ENCODE measurements around the gene MED23. TPM values are rescaled to one million over a fixed set of nuclear protein-coding genes. Genes with fewer than 3 reads are reported as not detected.

MED23 gene, protein sequence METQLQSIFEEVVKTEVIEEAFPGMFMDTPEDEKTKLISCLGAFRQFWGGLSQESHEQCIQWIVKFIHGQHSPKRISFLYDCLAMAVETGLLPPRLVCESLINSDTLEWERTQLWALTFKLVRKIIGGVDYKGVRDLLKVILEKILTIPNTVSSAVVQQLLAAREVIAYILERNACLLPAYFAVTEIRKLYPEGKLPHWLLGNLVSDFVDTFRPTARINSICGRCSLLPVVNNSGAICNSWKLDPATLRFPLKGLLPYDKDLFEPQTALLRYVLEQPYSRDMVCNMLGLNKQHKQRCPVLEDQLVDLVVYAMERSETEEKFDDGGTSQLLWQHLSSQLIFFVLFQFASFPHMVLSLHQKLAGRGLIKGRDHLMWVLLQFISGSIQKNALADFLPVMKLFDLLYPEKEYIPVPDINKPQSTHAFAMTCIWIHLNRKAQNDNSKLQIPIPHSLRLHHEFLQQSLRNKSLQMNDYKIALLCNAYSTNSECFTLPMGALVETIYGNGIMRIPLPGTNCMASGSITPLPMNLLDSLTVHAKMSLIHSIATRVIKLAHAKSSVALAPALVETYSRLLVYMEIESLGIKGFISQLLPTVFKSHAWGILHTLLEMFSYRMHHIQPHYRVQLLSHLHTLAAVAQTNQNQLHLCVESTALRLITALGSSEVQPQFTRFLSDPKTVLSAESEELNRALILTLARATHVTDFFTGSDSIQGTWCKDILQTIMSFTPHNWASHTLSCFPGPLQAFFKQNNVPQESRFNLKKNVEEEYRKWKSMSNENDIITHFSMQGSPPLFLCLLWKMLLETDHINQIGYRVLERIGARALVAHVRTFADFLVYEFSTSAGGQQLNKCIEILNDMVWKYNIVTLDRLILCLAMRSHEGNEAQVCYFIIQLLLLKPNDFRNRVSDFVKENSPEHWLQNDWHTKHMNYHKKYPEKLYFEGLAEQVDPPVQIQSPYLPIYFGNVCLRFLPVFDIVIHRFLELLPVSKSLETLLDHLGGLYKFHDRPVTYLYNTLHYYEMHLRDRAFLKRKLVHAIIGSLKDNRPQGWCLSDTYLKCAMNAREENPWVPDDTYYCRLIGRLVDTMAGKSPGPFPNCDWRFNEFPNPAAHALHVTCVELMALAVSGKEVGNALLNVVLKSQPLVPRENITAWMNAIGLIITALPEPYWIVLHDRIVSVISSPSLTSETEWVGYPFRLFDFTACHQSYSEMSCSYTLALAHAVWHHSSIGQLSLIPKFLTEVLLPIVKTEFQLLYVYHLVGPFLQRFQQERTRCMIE (N-terminal part only)
- 11.4 and 17.6 TPM in 2 replicates for total RNA-seq

GRCh38 chr6:131627724-131628682, at the start of gene MED23:
Gene MED23, minus strand, starts transcription at chr6:131628242. Its CDS starts 193 bp downstream, at chr6:131628049.

DNA sequence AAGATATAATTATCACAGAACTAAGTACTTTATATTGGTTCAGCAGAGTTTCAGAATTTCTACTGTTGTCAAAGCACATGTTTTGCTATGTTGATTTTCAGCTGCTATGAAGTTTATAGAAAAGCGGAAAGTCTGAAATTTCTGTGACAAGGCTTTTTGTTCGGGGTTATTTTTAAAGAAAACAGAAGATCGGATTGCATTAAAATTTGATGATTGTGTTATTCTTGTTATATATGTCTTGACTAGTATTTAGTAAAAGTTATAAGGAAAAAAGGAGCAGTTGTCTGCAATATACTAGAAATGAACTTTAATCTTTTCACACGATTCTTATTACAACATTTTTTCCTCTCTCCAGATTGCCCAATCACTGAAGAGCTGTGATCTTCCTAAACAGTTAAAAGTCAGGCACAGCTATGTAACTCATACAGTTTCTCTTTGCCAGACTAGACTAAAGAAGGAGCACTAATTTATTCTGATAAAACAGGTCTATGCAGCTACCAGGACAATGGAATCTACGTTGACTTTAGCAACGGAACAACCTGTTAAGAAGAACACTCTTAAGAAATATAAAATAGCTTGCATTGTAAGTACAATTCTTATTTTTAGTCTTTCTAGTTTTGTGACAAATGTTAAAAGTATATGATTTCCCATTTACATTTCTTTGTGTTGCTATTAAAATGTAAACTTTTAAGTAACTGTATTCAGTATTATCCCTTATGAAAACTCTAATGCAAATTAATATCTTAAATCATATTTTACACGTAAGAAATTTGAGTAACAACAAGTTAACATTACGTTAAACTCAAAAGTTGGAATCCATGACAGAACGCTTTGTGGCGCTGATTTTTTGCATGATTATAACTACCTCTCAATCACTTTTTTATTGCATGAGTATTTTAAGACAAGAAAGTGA, 9.1 kb upstream of the MED23 start, which contains the start of gene ENPP3:
Gene ENPP3, plus strand, starts transcription at position 423 of the 913 bp plus-strand sequence. Its CDS starts 83 bp downstream, at position 506.

GRCh38 chr6:131572686-131573415, 55.2 kb downstream of the MED23 start, which contains the start of gene ARG1:
Gene ARG1, plus strand, starts transcription at chr6:131573226. Its CDS starts 57 bp downstream, at chr6:131573283.

Other genes starting within 250 kb of the MED23 start
- gene ARG1, start 55.0 kb downstream of the MED23 start, total RNA-seq, result not detected in 2 replicates
- gene ENPP3, start 9.1 kb upstream of the MED23 start, total RNA-seq, result not detected in 2 replicates
- 0.49 TPM in 1 of 2 replicates, not detected in the other for gene OR2A4, start 73.2 kb upstream of the MED23 start, total RNA-seq
- gene CTAGE9, start 82.8 kb upstream of the MED23 start, total RNA-seq, result not detected in 2 replicates
- gene ENPP1, start 179.8 kb upstream of the MED23 start, total RNA-seq, result 0.08 and 0.30 TPM in 2 replicates

Measured in hair follicular keratinocyte (primary cell).